Loucy (cell line): ENCODE data around the gene CYTL1.

Experiments
- H2AFZ ChIP-seq: fragments of 200-600 bp; sonication (generic); 2 replicates; pipeline ENCODE4 v1.6.0; 2016; ENCODE audit warnings: antibody characterized with exemption, mild to moderate bottlenecking, low read length, moderate library complexity
- H3F3A ChIP-seq: fragments of 200-600 bp; 2 replicates; pipeline ENCODE4 v1.6.0; 2016; ENCODE audit warnings: antibody characterized with exemption, low read depth, mild to moderate bottlenecking
- H3K27me3 ChIP-seq: fragments of 200-600 bp; sonication (generic); 2 replicates; pipeline ENCODE4 v1.6.1; 2014; ENCODE audit warnings: low read length, mild to moderate bottlenecking; ENCODE audit not compliant: insufficient read depth, poor library complexity, severe bottlenecking
- H3K36me3 ChIP-seq: fragments of 200-600 bp; sonication (generic); 2 replicates; pipeline ENCODE4 v1.6.1; 2016; ENCODE audit warnings: low read length; ENCODE audit not compliant: insufficient read depth
- H3K4me1 ChIP-seq: fragments of 200-600 bp; sonication (generic); 2 replicates; pipeline ENCODE4 v1.5.1; 2014; ENCODE audit warnings: low read length, mild to moderate bottlenecking; ENCODE audit not compliant: insufficient read depth, poor library complexity, severe bottlenecking
- H3K4me2 ChIP-seq: fragments of 200-600 bp; sonication (generic); 2 replicates; pipeline ENCODE4 v1.6.0; 2014; ENCODE audit warnings: antibody characterized with exemption, low read length, low read depth, mild to moderate bottlenecking; ENCODE audit not compliant: poor library complexity, severe bottlenecking
- H3K4me3 ChIP-seq: fragments of 200-600 bp; sonication (generic); 2 replicates; pipeline ENCODE4 v1.5.1; 2014; ENCODE audit warnings: low read length, mild to moderate bottlenecking, mixed read lengths; ENCODE audit not compliant: poor library complexity, severe bottlenecking
- H3K79me2 ChIP-seq: fragments of 200-600 bp; sonication (generic); 2 replicates; pipeline ENCODE4 v1.6.1; 2014; ENCODE audit warnings: low read length; ENCODE audit not compliant: insufficient read depth
- H3K9ac ChIP-seq: fragments of 200-600 bp; sonication (generic); 2 replicates; pipeline ENCODE4 v1.6.0; 2014; ENCODE audit warnings: mild to moderate bottlenecking, low read depth, low read length, moderate library complexity; ENCODE audit not compliant: poor library complexity, severe bottlenecking
- H3K9me2 ChIP-seq: fragments of 200-600 bp; sonication (generic); replicated peaks from 2 replicates; pipeline ENCODE4 v1.6.1; 2016; ENCODE audit warnings: low read depth, low read length, mixed read lengths
- H3K9me3 ChIP-seq: fragments of 200-600 bp; sonication (generic); 2 replicates; pipeline ENCODE4 v1.6.1; 2014; ENCODE audit warnings: mild to moderate bottlenecking, antibody characterized with exemption, low read length, low read depth; ENCODE audit not compliant: insufficient read depth
- H4K20me1 ChIP-seq: fragments of 200-600 bp; sonication (generic); 2 replicates; pipeline ENCODE4 v1.6.0; 2014; ENCODE audit warnings: antibody characterized with exemption, low read length, mild to moderate bottlenecking; ENCODE audit not compliant: insufficient read depth, poor library complexity, severe bottlenecking
- EZH2phosphoT487 ChIP-seq: fragments of 200-600 bp; IDR thresholded peaks from 2 replicates; pipeline ENCODE4 v1.6.1; 2018; ENCODE audit warnings: antibody characterized with exemption, mild to moderate bottlenecking, moderate library complexity, borderline replicate concordance
- TF ChIP-seq, protein P1 (sequence below): fragments of 200-600 bp; sonication (generic); conservative IDR thresholded peaks from 2 replicates; pipeline ENCODE4 v1.5.1; 2014; ENCODE audit warnings: mild to moderate bottlenecking, antibody characterized with exemption, low read length

CYTL1 gene

GRCh38 chr4:4980621-4981230, 38.5 kb downstream of the CYTL1 start:
- no peak overlapping the region for H3K4me2 ChIP-seq
- H3K9ac ChIP-seq = no peak overlapping the region
- no peaks in the 10 kb centered on the region for H3K27me3 ChIP-seq
- H3K4me1 ChIP-seq = no peaks in the 10 kb centered on the region
- no peak overlapping the region for H3K4me3 ChIP-seq
- no peak overlapping the region for H2AFZ ChIP-seq
- H3K9me2 ChIP-seq = no peaks in the 10 kb centered on the region
- TF ChIP-seq, protein P1, sequence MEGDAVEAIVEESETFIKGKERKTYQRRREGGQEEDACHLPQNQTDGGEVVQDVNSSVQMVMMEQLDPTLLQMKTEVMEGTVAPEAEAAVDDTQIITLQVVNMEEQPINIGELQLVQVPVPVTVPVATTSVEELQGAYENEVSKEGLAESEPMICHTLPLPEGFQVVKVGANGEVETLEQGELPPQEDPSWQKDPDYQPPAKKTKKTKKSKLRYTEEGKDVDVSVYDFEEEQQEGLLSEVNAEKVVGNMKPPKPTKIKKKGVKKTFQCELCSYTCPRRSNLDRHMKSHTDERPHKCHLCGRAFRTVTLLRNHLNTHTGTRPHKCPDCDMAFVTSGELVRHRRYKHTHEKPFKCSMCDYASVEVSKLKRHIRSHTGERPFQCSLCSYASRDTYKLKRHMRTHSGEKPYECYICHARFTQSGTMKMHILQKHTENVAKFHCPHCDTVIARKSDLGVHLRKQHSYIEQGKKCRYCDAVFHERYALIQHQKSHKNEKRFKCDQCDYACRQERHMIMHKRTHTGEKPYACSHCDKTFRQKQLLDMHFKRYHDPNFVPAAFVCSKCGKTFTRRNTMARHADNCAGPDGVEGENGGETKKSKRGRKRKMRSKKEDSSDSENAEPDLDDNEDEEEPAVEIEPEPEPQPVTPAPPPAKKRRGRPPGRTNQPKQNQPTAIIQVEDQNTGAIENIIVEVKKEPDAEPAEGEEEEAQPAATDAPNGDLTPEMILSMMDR = no peak
- no peak for TF ChIP-seq EZH2phosphoT487
- no peaks in the 10 kb centered on the region for H3K36me3 ChIP-seq
- peaks cover 8% of the 10 kb centered on the region; the same call in 1 of the 2 replicates for H3K9me3 ChIP-seq
- no peaks in the 10 kb centered on the region for H3K79me2 ChIP-seq
- no peaks in the 10 kb centered on the region for H3F3A ChIP-seq
- H4K20me1 ChIP-seq = no peaks in the 10 kb centered on the region

DNA sequence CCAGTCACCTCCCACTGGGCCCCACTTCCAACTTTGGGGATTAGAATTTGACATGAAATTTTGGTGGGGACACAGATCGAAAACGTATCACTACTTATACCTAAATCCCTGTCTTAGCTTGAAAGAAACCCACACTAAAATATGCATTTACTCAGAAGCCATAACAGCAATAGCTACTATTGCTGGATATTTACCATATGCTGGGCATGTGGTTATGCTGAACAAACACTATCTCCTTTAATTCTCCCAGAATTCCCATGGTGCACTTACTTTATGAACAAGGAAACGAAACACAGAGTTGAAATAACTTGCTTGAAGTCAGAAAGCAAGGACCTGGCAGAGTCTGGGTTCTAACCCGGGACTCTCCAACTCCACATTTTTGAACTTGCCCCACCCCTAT, 39.3 kb downstream of the CYTL1 start:
- Histone ChIP-seq H3K79me2 (no peaks in the 10 kb centered on the region), H3K27me3 (no peaks in the 10 kb centered on the region), H2AFZ (no peak overlapping the region), H3K4me2 (no peak overlapping the region), H3K9me2 (no peaks in the 10 kb centered on the region), H3K9ac (no peak overlapping the region), H3K4me1 (no peaks in the 10 kb centered on the region), H3K4me3 (no peak overlapping the region), H3K9me3 (peaks cover 11% of the 10 kb centered on the region; the same call in 1 of the 2 replicates), H4K20me1 (no peaks in the 10 kb centered on the region), H3F3A (no peaks in the 10 kb centered on the region), H3K36me3 (no peaks in the 10 kb centered on the region)
- TF ChIP-seq EZH2phosphoT487 = no peak
- TF ChIP-seq, protein P1 = no peak

GRCh38 chr4:4974727-4975126, 44.5 kb downstream of the CYTL1 start:
- Histone ChIP-seq H3K9me2 (no peaks in the 10 kb centered on the region), H3K79me2 (no peaks in the 10 kb centered on the region), H3K36me3 (no peaks in the 10 kb centered on the region), H3K27me3 (no peaks in the 10 kb centered on the region), H4K20me1 (no peaks in the 10 kb centered on the region), H3K4me2 (no peak overlapping the region), H2AFZ (no peak overlapping the region), H3K4me3 (no peak overlapping the region), H3K4me1 (no peaks in the 10 kb centered on the region), H3F3A (no peaks in the 10 kb centered on the region), H3K9me3 (0 out of 2 replicates have a peak, but pooled peaks cover 3% of the 10 kb centered on the region), H3K9ac (no peak overlapping the region)
- TF ChIP-seq, protein P1 = no peak
- no peak for TF ChIP-seq EZH2phosphoT487
